Measurements from ENCODE around the gene PAX5.
"Not testable (repeated sequence)": the region's sequence is repeated elsewhere in the genome, so short reads cannot be mapped to it uniquely, and the experiment has no call there.

PAX5 gene

DNA sequence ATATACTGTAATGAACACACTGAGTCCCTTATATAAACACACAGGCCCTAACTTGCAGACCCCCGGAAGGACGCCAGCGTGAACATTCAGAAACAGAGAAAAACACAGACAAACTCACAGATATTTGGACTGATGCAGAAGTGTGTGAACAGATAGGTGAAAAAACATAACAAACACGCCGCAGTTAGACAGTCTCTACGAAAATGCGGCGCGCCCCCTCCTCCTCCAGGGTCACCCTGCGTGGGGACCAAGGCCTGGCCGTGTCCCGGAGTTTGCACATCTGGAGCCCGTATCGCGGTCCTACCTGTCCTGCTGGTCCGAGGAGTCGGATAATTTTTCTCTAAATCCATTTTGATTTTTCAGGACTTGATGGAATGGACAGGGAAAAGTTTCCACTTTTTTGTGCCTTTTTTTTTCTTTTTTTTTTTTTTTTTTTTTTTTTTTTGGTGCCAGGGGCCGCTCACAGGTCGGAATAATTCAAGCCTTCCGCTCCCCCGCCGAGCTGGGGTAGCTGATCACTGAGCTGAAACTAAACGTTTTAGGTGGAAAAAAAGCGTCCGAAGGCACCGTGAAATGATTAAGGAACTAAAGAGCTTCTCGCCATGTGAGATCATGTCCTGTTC is at the start of gene PAX5:
PAX5 (minus strand) TSS at position 587 of the 623 bp plus-strand sequence; CDS start at position 350, 237 bp downstream.
- no peak for DNase-seq (ENCODE audit: low read depth in 2 of 2)

DNA sequence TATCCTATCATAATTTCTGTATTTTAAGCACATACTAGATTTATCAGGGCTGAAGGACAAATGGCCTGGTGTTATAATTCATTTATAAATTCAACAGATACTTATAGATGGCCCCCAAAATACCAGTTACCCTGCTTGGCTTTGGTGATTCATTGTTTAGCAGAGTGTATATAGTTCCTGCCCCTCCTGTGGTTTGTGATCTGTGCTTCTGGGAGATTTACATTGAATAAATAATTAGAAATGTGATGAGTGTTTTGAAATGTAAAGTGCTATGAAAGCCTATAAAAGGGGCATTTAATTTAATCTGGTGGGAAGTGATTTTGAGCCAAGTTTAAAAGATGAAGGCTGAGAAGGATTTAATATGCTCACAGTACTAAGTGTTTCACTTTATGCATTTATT is 49.6 kb upstream of the PAX5 start:
- DNase-seq (ENCODE audit: low read depth in 2 of 2): no peak

DNA sequence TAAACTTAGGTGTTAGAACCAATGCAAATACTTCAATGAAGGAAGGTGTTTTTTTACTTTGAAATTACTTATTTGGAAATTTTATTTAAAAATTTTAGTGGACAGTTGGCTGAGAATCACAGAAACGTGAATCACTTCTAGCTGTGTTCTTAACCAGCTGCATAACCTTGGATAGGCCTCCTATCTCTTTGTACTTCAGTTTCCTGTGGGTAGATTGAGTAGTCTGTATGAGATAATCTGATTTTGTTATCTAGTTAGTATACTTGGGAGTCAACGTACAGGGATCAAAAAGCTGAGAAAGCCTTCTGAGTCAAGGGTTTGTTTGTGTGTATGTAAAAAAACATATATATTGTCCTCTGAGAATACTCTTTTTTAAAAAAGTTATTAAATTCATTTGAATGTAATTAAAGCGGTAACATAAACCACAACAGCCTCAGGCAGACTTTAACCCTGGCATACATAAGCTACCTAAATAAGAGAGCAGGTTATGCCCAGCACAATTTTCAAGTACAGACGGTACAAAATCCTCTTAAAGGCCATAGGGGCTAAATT is 48.2 kb upstream of the PAX5 start:
- no peak for DNase-seq (ENCODE audit: low read depth in 2 of 2)

DNA sequence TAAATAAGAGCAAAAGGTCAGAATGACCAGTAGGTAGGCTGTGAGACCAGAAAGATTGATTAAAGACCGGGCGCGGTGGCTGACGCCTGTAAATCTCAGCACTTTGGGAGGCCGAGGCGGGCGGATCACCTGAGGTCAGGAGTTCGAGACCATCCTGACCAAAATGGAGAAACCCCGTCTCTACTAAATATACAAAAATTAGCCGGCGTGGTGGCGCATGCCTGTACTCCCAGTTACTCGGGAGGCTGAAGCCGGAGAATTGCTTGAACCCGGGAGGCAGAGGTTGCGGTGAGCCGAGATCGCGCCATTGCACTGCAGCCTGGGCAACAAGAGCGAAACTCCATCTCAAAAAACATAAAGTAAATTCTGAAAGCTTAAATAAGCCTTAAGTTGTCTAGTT is 47.4 kb upstream of the PAX5 start:
- not testable (repeated sequence) for DNase-seq (ENCODE audit: low read depth in 2 of 2)

DNA sequence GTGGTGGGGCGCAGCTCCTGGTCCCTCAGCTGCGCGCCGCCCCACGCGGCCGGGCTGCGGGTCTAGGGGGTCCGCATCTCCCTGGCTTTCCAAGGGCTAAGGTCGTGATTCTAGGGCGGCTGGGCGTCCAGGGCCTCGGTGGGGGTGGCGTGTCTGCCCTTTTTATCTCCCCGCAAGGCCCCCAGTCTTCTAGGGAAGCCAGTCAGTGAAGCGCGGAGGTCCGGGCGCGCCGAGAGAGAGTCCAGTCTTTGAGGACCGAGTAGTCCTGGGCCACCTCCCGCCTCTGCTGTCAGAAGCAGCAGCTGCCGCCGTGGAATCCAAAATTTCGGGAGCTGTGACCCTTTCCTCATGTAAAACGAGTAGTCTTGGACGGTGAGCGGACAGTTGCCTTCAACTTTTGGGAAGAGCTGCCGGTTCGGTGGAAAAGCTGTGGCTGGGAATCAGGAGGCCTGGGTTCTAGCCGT is 46.1 kb upstream of the PAX5 start:
- DNase-seq (ENCODE audit: low read depth in 2 of 2): not testable (repeated sequence)

DNA sequence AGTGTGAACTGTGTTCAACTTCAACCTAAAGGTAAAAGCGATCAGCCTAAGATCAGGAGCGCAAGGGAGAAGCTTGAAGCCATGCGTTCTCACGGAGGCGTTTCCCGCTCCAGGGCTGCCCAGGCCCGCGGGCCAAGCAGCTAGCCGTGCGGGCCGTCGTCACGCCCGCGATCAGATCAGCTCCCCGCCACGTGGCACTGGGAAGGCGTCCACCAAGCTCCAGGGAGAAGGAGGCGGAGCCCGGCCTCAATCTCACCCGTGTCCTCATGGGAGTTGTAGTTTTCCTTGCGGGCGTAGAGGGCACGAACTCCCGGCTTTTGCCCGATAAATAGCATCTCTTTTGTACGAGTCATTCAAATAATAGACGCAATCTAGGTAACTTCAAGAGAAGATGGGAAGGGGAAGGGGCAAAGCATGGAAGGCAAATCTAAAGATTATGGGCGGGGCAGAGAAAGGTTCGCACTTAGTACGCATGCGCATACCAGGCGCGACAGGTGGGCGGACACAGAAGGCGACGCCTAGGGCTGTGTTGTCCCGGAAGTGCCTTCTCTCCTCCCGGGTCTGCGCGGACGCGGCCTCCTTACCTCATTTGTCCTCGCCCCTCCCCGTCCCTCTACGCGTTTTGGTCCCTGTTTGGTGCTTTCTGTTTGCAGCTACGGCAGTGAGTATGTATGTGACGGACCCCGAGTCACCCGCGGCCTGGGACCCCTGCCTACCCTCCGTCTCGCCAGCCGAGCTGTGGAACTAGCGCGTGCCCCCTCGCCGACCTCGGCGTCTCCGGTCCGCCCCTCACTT is 45.5 kb upstream of the PAX5 start:
- peak; percentile 90 to 92 for DNase-seq (ENCODE audit: low read depth in 2 of 2)

DNA sequence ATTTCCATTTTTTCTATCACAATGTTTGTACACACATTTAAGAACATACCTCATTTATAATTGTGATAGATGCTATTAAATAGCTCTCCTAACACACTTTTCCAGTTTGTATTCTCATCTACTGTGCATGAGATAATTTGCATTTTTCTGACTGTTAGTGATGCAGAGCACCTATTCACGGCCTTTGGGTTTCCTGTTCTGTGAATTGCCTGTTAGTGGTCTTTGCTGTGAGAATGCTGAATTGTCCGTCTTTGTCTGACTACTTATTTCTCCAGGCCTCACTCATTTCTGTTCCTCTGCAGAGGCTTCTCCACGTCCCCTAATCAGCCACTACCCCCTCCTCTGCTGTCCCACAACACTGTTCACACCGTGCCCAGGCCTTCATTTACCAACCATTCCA is 40.7 kb upstream of the PAX5 start:
- DNase-seq (ENCODE audit: low read depth in 2 of 2): not testable (repeated sequence)

DNA sequence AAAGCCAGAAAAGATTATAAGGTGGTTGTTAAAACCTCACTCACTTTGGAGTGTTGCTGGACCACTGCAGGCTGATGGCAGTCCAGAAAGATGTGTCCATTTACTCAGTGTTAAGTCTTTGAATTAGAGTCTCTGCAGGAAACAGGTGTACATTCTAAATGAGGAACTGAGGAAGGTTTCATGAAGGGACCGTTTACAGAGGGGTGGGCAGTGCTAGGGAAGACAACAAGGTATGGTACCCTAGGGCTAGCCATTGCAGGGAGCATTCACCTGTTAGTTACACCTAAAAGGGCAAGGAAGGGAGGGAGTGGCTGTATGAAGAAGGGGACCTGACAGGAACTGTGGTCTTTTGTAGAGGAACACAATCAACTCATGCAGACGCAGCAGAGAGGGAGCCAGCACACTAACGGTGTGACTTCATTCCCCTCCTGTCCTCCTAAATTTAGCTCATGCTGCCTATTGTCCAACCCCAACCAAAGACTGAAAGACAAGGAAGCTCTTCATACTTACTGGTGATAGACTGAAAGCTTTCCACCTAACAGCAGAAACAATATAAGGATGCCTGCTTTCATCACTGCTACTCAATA is 32.2 kb upstream of the PAX5 start:
- DNase-seq (ENCODE audit: low read depth in 2 of 2): no peak

DNA sequence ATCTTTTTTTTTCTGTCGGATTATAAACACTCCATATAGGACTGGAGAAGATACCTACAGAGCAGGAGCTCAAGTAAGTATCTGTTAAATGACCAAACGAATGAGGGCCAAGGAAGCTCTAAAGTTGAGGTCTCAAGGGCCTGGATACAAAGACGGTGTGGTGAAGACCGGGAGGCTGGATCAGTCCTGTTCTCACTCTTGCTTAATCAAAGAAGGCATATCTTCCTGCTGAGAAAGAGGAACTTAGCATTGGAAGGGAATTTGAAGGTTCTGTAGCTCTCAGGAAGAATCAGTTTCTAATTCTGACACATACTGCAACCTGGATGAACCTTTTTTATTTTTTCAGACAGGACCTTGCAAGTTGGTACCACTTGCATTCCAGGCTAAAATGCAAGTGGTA is 28.3 kb upstream of the PAX5 start:
- no peak for DNase-seq (ENCODE audit: low read depth in 2 of 2)

DNA sequence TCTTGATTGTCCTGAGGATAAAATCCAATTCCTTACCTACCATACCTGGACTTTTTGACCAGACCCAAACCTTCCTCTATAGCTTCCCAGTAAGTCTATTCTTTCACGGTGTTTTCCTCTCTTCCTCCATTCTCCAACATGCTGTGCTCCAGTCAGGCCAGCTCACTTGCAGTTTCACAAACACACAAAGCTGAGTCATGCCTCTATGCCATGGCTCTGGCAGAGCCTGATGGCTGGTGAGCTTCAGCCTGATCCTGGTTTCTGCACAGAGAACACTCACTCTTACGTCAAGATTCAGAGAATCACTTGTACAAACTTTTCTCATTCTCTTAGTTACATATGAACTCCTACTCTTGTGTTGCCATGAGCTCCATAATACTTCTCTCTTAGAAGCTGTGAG is 27.7 kb upstream of the PAX5 start:
- DNase-seq (ENCODE audit: low read depth in 2 of 2): no peak

DNA sequence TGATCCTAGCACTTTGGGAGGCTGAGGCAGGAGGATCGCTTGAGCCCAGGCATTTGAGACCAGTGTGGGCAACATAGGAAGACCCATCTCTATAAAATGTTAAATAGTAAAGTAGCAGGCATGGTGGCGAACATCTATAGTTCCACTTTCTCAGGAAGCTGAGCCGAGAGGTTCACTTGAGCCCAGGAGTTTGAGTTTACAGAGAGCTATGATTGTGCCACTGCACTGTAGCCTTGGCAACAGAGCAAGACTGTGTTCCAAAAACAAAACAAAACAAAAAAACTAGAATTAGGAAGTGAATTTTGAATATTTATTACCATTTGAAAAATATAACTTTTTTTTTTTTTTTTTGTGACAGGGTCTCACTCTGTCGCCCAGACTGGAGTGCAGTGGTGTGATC is 26.8 kb upstream of the PAX5 start:
- DNase-seq (ENCODE audit: low read depth in 2 of 2): no peak

DNA sequence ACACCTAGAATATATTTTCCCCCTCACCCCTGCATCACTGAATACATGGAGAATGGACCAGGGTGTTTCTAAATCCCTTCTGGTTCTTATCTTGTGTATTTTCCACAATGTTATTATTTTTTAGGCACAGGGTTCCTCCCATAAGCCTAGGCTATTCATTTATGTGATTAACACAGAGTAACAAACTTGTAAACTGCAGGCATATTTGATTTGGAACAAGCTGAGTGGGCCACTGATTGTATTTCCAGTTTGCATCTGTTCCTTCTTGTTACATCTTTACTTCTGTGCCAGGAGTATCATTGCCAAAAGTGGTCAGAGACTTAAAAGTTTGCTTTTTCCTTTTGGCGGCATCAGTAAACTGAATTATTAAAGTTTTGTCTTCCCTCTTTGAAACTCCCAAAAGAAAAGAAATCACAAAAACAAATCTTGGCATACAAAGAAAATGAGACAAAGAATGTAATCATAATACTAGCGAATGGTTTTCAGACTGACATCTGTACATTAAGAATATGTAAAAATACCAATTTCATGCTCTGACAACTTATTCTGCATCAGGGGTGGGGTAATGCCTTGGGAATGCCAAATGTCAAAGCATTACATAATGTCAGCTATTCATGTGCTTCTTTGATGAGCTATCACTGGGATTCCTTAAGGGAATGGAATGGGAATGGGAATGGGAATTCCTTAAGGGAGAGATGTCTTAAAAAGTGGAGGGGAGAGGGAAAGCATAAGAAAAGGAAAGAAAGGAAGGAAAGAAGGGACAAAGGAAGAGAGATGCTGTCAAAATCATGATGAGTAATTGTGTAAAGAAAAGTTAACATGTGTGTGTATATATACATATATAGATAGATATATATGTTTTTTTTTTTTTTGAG is 22.2 kb upstream of the PAX5 start:
- DNase-seq (ENCODE audit: low read depth in 2 of 2): no peak

DNA sequence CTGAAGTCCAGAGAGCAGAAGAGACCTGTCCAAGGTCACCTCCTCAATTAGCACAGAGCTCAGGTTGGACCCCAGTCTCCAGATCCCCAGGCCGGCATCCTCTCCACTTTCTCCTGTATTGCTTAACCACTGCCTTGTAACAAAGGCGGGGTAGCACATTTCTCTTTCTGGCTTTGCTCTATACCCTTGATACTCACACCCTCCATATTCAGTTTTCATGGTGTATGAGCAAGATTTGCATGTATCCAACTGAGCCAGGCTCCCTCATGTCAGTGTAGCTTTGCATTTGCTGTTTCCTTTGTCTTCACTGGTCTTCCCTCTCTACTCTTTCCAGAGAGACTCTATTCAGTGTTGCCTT is 20.3 kb upstream of the PAX5 start:
- not testable (repeated sequence) for DNase-seq (ENCODE audit: low read depth in 2 of 2)

DNA sequence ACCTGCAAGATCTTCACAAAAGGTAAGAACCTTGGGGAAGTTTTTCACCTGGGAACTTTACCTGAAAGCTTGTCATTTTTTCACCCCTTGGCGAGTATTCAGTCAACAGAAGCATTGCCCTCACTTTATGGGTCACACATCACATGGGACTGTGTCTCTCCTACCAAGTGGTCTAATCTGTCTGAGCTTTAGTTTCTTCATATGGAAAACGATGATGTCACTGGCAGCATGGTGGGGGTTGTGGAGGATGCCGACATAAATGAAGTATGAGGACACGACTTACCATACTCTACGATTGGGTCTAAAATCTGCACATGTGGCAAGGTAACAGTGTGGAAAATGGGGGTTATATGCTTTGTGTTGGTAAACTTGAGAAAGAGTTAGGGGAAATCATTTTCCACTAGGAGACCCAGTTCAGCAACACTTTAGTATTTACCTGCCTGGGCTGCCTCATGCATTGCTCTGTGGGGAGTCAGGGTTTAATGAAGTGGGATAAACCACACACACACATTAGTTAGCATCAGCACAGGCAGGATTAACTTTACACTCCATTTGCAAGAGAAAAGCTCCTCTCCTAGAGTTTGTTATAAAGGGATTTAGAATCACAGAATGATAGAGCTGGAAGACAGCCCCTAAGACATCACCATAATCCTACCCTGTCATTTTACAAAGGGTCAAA is 19.8 kb upstream of the PAX5 start:
- DNase-seq (ENCODE audit: low read depth in 2 of 2): no peak

DNA sequence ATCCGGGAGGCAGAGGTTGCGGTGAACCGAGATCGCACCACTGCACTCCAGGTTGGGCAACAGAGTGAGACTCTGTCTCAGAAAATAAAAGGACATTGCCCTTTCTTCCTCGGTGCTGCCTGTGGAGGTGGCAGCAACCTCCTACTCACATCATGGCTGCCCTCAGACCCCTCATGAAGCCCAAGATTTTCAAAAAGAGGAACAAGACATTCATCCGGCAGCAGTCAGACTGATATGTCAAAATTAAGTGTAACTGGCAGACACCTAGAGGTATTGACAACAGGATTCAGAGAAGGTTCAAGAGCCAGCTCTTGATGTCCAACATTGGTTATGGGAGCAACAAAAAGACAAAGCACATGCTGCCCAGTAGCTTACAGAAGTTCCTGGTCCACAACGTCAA is 12.6 kb upstream of the PAX5 start:
- no peak for DNase-seq (ENCODE audit: low read depth in 2 of 2)

DNA sequence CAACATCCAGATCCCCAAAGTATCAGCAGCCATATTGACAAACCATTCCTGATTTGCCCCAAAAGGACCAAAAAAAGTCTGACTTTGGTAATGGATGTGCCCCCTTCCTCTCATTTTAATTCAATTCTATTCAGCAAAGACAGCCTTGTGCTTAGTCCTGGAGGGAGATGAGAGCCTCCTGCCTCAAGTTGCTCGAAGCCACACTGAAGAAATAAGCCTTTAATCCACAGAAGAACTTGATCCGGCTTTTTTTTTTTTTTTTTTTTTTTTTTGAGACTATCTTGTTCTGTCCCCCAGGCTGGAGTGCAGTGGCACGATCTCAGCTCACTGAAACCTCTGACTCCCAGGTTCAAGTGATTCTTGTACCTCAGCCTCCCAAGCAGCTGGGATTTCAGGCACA is 8.4 kb upstream of the PAX5 start:
- DNase-seq (ENCODE audit: low read depth in 2 of 2): no peak

DNA sequence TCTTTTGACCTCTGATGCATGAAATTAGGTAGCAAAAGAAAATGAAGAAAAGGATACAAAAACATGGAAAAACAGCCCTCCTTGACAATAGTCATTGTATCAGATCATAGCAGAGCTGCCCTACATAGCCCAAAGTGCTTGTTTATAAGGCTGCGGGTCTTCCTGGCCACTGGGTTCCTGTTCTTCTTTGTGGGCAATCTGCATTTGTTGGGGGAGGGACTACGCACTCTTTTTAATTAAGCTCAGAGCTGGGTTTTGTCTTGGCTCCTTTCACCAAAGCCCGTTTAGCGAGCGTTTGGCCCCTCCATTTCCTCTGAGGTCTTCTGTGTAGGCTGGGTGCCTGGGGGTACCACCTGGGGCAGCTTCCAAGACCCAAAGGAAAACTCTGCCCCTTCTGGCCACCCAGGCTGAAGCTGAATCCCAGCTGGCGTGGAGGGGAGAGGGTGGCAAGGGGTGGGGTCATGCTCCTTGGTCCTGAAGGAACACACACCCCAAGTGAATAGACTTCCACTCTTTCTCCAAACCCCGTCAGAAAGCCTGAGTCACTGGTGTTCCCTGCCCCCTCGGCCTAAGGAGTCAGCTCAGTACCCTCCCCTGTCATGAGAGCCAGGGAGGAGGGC is 6.5 kb upstream of the PAX5 start:
- DNase-seq (ENCODE audit: low read depth in 2 of 2): no peak

DNA sequence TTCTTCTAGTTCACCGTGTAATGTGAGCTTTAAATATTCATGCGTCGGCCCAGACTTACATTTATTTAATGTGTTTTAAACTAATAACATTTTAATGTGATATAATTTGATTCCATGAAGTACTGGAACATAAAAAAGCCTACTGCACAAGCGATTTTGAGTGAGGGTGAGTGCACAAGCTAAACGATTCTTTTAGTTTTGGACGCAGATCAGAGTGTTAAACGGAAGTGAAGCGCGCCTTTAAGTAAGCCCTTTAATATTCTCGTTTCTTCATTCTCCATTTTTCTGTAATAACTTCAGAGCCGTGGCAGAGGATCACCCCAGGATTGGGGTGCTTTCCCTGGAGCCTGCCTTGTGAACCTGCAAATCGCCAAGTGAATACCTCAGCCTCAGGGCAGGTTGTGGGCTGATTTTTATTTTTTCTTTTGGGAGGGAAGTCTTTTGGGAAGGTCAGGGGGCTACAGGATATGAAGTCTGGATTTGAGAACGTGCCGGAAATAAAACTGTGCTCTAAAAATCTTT is 4.9 kb upstream of the PAX5 start:
- DNase-seq (ENCODE audit: low read depth in 2 of 2): no peak

DNA sequence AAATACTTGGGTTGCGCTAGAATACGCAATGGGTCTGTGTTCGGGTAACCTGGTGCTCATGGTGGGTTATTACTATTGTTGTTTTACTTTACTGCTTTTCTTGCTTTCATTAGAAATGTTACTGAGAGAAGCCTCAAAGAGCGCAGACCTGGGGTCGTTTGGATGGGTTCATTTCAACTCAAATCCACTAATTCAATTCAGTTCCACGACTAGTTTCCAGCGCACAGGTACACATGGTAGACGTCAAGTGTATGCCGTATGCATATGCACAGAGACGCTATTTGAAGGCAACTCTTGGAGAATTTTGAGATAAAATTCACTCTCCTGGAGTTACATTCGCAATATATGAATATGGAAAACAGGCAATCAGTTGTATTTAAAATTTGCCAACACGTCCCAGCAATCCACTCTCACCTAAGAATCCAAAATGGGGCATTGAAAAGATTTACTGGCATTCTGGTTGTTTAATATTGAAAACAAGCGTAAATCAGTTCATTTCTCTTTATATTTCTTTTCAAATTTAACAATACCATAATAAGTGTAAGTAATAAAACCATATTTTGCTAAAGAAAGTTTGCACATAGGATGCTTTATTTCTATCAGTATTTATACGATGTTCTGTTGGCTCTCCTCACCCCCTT is 4.4 kb upstream of the PAX5 start:
- DNase-seq (ENCODE audit: low read depth in 2 of 2): no peak

All from stimulated activated CD8-positive, alpha-beta memory T cell treated with anti-CD3 and anti-CD28 coated beads, Interleukin-7, amount 100 ng/mL, for 4 hours (primary cell).